C4-2B (cell line): ENCODE data around the gene TAAR1.

Source experiments
- ZFX ChIP-seq: fragments of 450-650 bp; IDR thresholded peaks from 2 replicates; pipeline ENCODE4 v1.6.1; 2017
- TF ChIP-seq, protein P1 (sequence below): fragments of 450-650 bp; conservative IDR thresholded peaks from 2 replicates; pipeline ENCODE4 v1.5.1; 2017; ENCODE audit warnings: mild to moderate bottlenecking

DNA sequence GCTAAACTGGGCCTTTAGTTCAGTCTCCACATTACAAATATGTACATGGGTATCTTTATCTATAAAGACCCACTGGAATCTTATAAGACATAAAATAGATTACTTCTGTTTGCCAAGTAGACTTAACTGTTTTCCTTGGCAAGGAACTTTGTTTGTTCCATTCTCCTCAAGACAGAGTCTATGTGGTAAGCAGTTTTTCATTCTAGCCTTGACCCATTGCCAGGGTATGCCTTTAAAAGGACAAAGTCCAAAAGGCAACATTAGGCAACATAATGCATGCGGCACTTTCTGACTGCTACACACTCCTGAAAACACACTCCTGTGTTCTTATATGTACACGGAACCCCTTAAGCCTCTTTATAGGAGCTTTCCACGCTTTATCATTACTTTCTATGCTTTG lies 34.5 kb upstream of the TAAR1 start:
- TF ChIP-seq, protein P1, sequence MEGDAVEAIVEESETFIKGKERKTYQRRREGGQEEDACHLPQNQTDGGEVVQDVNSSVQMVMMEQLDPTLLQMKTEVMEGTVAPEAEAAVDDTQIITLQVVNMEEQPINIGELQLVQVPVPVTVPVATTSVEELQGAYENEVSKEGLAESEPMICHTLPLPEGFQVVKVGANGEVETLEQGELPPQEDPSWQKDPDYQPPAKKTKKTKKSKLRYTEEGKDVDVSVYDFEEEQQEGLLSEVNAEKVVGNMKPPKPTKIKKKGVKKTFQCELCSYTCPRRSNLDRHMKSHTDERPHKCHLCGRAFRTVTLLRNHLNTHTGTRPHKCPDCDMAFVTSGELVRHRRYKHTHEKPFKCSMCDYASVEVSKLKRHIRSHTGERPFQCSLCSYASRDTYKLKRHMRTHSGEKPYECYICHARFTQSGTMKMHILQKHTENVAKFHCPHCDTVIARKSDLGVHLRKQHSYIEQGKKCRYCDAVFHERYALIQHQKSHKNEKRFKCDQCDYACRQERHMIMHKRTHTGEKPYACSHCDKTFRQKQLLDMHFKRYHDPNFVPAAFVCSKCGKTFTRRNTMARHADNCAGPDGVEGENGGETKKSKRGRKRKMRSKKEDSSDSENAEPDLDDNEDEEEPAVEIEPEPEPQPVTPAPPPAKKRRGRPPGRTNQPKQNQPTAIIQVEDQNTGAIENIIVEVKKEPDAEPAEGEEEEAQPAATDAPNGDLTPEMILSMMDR: no peak
- TF ChIP-seq ZFX: no peak
